ENCODE results near the gene KRT82. TPM values are rescaled to one million over a fixed set of nuclear protein-coding genes. Genes with fewer than 3 reads are reported as not detected.

Gene KRT82
- total and polyA plus RNA-seq, 10 donors: 0.04 TPM; not detected in 9

DNA sequence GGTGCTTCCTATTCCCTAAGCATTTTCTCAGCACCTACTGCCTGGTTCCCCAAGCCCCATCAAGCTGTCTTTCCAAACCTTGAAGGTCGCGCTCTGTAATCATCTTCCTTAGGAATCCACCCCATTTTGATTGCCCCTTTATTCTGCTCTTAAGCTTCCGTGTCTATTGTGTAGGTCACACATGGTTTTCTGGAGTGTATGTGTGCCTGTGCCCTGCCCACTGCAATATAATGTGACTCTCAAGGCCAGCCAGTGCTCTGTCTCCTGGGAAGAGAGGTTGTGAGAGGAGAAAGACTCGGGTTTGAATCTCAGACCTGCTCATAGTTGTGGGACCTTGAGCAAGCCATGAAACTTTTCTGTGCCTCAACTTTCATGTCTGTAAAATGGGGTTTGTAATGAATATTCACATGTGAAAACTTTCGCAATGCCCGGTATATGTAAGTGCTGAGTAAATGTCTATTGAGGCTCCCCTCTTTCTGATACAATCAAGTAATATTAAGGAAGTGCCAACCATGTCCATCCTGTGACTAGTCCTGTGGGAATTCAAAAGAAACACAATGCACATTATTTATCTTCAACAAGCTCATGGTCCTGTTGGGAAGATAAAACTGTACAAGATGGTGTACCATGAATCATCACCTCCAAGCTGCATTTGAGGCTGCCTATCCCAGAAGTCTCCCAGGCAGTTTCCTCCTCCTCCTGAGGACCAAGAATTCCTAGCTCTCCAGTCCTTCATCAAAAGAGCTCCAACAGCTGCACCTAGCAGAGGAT lies 28.8 kb upstream of the KRT82 start:
- WGBS, 5 donors: 89 to 94% (median 91%) methylated on average over 6 of the region's 6 CpGs
- no peak for DNase-seq
- intact Hi-C loops (cut with DNase I; ENCODE audit: low total_unique reads): no loop called here
- H3K27ac ChIP-seq: no peak overlapping the region
- H3K36me3 ChIP-seq: no peaks in the 10 kb centered on the region
- H3K9me3 ChIP-seq: no peaks in the 10 kb centered on the region
- H3K4me1 ChIP-seq: no peaks in the 10 kb centered on the region
- H3K4me3 ChIP-seq: no peak overlapping the region
- TF ChIP-seq, protein P1, sequence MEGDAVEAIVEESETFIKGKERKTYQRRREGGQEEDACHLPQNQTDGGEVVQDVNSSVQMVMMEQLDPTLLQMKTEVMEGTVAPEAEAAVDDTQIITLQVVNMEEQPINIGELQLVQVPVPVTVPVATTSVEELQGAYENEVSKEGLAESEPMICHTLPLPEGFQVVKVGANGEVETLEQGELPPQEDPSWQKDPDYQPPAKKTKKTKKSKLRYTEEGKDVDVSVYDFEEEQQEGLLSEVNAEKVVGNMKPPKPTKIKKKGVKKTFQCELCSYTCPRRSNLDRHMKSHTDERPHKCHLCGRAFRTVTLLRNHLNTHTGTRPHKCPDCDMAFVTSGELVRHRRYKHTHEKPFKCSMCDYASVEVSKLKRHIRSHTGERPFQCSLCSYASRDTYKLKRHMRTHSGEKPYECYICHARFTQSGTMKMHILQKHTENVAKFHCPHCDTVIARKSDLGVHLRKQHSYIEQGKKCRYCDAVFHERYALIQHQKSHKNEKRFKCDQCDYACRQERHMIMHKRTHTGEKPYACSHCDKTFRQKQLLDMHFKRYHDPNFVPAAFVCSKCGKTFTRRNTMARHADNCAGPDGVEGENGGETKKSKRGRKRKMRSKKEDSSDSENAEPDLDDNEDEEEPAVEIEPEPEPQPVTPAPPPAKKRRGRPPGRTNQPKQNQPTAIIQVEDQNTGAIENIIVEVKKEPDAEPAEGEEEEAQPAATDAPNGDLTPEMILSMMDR (IDR thresholded peaks at IDR 0.05 in 8 of 11, conservative IDR thresholded peaks at IDR 0.05 in 3 of 11): no peak
- TF ChIP-seq POLR2A (IDR thresholded peaks at IDR 0.05) (no peak), POLR2AphosphoS5 (IDR thresholded peaks at IDR 0.05) (no peak)
- H3K27me3 ChIP-seq (replicated peaks in 1 of 7): peaks cover 0 to 49% (median 0%) of the 10 kb centered on the region in 7 donors

DNA sequence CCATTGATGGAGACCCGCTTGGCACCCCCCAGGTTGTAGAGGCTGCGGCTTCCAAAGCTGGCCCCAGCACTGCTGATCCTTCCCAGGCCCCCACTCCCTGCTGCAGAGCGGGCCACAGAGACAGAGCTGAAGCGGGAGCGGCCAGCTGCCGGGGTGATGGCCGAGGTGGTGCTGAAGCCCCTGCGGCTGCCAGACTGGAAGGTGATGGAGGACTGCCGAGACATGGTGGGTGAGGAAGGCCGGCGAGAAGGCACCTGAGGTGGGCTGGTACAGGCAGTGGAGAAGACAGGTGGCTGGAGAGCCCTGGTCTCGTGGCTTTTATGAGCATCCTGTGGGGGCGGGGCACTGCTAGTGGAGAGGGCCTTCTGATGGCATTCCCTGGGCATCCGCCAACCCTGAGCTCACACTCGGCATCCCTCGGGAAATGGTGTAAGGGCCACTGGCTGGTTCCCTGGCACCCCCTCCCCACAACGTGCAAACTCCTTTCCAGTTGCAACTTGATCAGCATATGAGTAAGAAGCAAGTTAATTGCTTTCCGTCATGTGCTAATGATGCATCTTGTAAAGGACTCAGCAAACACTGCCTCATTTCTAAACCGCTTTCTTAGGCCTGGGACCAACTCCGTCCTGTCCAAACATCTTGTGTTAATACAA lies 28.1 kb upstream of the KRT82 start, which contains the start of gene KRT75:
Gene KRT75, minus strand, starts transcription at position 291 of the 653 bp plus-strand sequence. Its CDS starts 67 bp downstream, at position 224.
- TF ChIP-seq POLR2AphosphoS5 (IDR thresholded peaks at IDR 0.05) (no peak), POLR2A (IDR thresholded peaks at IDR 0.05) (no peak)
- TF ChIP-seq, protein P1 (IDR thresholded peaks at IDR 0.05 in 8 of 11, conservative IDR thresholded peaks at IDR 0.05 in 3 of 11): no peak
- intact Hi-C loops (cut with DNase I; ENCODE audit: low total_unique reads): no loop called here
- Histone ChIP-seq H3K4me1 (no peaks in the 10 kb centered on the region), H3K36me3 (no peaks in the 10 kb centered on the region), H3K27ac (no peak within 1 kb of the TSS), H3K4me3 (no peak within 1 kb of the TSS), H3K27me3 (replicated peaks in 1 of 7) (peaks cover 0 to 48% (median 0%) of the 10 kb centered on the region in 7 donors), H3K9me3 (no peaks in the 10 kb centered on the region)
- WGBS, 5 donors: 84 to 85% (median 85%) methylated on average over 19 to 20 of the region's 20 CpGs
- no peak for DNase-seq

GRCh38 chr12:52433501-52434080 lies 27.5 kb upstream of the KRT82 start:
- DNase-seq: no peak
- TF ChIP-seq POLR2A (IDR thresholded peaks at IDR 0.05) (no peak), POLR2AphosphoS5 (IDR thresholded peaks at IDR 0.05) (no peak)
- TF ChIP-seq, protein P1 (IDR thresholded peaks at IDR 0.05 in 8 of 11, conservative IDR thresholded peaks at IDR 0.05 in 3 of 11): no peak
- WGBS, 5 donors: 86 to 95% (median 90%) methylated on average over 9 to 12 of the region's 12 CpGs

More at GRCh38 chr12:52433501-52434080, 27.5 kb upstream of the KRT82 start:
- peaks cover 0 to 52% (median 0%) of the 10 kb centered on the region in 7 donors for H3K27me3 ChIP-seq (replicated peaks in 1 of 7)
- intact Hi-C loops (cut with DNase I; ENCODE audit: low total_unique reads): no loop called here
- H3K36me3 ChIP-seq: no peaks in the 10 kb centered on the region
- H3K4me3 ChIP-seq: no peak overlapping the region
- H3K27ac ChIP-seq: no peak overlapping the region
- no peaks in the 10 kb centered on the region for H3K4me1 ChIP-seq
- H3K9me3 ChIP-seq: no peaks in the 10 kb centered on the region

Data from spleen (tissue), 11 donors.